Activated CD4-positive, alpha-beta T cell treated with anti-CD3 and anti-CD28 coated beads for 4 hours (primary cell): ENCODE results near the gene TMPRSS13.
"Not testable (repeated sequence)": the region's sequence is repeated elsewhere in the genome, so short reads cannot be mapped to it uniquely, and the experiment has no call there.

Experiments used
- DNase-seq, 2 donors: peaks; one replicate each; pipeline ENCODE4 v3.0.0-alpha.2; 2020

The TMPRSS13 gene

DNA sequence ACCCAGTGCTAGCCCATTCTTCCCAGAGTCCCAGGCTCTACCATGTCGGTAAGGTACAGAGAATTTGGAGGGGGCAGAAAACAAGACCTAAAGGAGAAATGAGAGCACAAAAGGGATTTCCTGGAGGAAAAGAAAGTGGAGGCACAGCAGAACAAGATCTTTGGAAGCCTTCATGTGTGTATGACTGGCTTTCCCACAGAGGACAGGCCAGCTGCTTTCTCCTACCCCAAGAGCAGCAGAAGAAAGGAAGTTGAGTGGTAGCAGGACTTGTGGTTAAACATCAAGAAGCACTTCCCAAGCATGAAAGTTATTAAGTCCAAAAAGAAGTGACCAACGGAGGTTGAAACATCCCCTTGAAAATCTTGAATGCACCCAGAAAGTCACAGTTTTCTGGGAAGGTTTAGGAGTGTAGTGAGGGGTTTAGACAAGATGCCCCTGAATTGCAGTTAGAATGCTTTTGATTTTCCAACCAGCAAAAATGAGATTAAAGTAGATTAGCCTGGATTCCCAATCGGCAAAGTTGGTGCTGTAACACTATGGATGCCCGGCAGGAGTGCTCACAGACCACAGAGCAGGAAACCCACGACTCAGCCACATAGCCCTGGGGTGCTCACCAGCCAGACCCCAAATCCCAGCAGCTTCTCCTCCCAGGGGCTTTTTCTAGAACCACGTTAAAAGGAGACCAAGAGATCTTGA is 608 bp downstream of the TMPRSS13 start:
- no peak for DNase-seq

DNA sequence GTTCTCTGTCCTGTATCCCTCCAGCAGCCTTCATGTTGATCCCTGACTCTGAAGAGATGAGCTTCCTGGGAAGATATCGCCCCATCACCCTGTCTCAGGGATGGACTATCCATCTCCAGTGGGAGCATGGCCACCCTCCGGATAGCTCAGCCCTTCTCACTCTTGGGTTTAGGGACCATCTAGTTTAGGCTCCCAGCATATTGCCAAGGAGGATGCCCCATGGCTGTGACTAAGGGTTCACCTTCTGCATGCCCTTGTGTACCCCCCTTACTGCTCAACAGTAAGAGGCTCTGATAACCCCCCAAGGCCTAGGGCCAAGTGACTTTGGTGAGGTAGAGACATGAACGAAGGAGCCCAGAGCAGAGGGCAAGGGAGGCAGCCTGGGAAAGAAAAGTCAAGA is 1.3 kb downstream of the TMPRSS13 start:
- no peak for DNase-seq

DNA sequence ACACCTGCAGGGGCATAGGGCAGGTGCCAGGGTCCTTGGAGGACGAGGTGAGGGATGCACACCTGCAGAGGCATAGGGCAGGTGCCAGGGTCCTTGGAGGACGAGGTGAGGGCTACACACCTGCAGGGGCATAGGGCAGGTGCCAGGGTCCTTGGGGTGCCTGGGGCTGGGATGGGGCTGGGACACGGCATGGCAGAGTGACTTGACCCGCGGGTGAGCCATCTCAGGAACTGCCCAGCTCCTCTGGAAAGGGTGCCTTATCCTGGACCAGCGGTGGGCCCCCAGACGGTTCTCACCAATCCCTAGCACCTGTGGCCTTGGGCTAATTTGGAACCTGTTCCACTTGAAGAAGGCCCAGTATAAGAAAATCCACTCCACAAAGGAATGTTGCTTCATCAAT is 3.0 kb downstream of the TMPRSS13 start:
- not testable (repeated sequence) for DNase-seq

DNA sequence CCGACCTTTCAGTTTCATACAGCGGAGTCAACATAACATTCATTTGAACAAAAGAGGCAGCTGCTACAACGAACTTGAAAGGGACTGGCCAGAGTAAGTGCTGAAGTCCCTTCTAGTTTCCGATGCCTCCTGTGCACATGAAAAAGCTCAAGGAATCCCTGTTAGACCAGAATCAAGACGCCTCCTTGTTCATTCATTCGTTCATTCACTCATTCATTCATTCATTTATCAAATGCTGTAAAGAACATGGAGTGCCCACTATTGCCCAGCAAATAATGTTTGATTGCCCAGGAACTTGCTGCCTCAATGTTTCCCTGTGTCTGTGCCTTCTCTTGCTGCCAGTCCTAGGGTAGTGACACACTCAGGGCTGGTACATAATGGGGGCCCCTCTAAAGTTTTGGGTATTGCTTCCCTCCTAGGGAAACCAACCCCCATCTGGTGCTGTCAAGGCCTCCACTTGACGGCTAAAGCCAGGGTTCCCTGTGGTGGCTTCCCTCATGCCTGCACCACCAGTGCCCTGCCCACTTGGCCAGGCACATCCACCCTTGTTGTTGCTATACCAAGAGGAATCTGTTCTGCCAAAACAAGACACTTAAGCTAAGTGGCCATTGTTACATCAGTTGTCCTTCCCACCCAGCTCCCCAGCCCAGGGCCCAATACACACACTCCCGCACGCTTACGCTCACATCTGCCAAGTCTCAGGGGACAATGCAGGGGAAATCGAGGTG is 3.8 kb downstream of the TMPRSS13 start:
- DNase-seq = no peak

DNA sequence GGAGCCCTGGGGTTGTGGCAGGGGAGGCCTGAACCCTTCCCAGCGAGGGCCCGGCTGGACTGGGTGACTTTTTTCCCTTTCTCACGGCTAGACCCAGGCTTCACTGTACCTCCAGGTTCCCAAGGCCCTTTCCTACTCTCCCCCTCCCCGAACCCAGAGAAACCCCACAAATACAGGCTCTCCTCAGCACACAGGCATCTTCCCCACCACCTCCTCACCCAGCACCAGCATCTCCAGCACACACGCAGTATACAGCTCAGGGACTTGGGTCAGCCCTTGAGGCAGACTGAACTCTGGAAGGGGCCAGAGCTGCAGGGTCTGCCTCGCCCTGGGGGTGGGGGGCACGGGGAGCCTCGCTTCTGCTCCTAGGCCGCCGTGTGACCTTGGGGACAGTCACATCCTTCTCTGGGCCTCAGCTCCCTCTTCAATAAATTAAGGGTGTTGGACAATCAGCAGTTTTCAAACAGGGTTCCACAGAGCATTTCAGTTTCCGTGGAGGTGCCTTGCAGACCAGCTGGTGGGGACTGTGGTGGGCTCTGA is 4.5 kb downstream of the TMPRSS13 start:
- no peak for DNase-seq

DNA sequence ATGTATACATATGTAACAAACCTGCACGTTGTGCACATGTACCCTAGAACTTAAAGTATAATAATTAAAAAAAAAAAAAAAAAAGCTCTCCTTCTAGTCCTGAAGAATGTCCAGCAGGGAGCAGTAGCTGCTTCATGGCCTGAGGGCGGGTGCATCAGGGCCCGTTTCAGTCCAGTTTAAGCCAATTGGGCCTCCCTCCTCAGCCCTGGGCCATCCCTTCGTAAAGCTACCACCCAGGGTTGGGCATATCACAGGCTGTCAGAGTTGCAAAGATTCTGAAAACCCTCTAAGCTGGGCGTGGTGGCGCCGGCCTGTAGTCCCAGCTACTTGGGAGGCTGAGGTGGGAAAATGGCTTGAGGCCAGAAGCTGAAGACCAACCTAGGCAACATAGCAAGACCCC is 5.4 kb downstream of the TMPRSS13 start:
- DNase-seq = no peak

DNA sequence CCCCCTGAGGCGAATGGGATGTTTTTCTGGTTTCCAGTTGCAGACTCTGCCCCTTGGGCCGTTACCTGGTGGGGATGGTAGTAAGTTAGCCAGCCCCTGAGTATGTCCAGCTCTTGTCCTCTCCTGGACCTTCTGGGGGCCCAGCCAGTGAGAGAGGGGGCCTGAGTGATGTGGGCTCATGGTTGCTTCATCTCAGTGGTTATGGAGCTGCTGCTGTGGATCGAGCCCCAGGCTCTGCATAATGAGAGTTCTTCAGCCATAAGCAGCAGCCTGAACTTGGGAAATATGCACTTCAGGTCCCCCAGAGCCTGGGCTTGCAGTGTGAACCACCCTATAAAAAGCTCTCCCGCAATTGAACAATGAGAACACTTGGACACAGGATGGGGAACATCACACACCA is 5.9 kb downstream of the TMPRSS13 start:
- DNase-seq = no peak

DNA sequence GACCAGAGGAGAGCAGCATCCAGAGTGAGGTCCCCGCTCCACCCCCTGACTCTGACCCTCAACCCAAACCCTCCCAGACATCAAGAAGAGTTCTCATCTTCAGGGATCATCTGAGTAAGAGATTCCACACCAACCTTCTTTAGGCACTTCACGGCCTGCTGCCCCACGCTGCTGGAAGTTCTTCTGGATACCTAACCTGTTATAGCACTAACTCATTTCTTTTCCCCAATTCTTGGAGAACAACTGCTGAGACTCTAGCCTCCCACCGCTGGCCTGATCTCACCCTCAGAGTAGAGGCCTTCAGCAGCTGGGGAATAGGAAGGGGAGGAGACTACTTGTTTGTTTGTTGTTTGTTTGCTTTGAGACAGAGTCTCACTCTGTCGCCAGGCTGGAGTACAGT is 7.3 kb downstream of the TMPRSS13 start:
- DNase-seq = no peak

DNA sequence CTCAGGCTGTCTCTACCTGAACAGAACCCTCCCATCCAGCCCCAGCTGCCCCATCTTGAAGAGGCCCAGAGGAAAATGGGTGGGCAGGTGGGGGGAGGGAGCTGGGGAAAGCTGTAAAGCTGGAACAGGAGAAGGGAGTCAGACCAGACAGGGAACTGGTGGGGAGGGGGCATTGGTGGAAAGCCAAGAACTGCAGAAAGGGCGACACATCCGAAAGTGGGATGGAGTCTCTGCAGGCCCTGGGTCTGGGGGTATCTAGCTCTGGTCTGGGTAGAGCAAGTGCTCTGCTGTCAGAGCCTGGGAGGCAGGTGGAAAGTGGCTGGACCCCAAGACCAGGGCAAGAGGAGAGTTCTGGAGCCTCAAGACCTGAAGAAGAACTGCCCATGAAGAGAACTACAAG is 7.7 kb downstream of the TMPRSS13 start:
- DNase-seq = no peak

DNA sequence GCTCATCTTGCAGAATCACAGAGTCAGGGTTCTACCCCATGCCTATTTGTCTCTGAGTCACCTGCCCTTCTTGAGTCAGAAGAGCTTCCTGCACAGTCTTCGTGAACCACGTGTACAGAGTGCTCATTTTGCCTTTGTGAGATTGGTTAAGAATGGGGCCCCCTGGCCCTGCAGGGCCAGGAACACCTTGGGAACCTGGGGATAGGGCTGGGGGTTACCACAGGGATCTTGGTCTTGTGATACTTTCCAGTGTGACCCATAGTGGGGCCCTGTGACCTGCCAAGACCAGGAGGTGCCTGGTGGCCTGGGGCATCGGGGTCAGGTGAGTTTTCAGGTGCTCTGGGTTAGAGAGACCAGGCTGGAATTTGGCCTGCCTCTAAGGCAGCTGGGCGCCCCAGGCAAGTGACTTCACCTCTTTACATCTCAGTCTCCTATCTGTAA is 9.4 kb downstream of the TMPRSS13 start:
- no peak for DNase-seq

DNA sequence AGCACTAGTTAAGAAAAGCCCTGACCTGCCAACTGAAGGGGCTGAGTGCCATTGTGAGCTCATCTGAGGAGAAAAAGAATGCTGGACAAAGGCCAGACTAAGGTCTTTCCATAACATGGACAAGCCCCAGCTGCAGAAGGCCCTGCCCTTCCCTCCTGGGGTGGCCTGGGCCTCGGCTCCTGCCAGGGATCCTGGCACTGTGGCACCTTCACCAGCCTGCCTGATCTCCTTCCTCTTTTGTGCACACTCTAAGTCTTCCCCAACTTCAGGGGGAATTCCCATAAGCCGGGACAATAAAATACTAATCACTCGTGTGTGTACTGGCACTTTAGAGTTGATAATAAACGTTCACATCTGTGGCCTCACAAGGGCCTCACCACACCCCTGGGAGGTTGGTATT is 9.9 kb downstream of the TMPRSS13 start:
- DNase-seq = no peak

DNA sequence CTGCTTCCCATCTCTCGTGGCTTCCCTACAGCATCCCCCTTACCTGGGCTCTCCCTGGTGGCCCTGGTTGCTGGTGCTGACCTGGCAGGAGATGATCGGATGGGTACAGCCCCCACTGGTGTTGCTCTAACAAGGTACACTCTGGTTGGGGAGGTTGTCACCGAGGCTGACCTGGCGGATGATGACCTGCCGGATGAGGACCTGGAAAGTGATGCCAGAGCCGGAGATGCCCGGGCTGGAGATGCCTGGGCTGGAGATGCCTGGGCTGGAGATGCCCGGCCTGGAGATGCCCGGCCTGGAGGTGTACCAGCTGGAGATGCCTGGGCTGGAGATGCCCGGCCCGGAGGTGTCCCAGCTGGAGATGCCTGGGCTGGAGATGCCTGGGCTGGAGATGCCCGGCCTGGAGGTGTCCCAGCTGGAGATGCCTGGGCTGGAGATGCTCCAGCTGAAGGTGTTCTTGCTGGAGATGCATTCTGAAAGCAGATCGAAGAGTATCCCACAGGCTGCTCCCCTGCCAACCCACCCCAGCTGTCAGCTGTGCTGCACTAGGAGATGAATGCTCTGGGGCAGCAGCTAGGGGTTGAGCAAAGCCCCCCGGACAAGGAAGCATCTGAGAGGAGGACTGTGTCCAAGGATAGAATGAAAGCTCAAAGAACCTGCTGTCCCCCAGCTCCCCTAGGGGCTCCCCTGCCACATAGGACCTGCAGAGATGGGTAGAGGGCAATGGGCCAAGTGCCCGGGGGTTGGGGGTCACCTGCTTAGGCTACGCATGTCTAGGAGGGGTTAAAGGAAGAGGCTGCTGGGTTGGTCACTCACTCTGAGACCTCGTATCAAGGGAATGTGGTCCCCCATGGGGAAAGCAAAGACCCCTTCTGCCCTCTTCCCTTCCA is 10.6 kb downstream of the TMPRSS13 start:
- DNase-seq = no peak

DNA sequence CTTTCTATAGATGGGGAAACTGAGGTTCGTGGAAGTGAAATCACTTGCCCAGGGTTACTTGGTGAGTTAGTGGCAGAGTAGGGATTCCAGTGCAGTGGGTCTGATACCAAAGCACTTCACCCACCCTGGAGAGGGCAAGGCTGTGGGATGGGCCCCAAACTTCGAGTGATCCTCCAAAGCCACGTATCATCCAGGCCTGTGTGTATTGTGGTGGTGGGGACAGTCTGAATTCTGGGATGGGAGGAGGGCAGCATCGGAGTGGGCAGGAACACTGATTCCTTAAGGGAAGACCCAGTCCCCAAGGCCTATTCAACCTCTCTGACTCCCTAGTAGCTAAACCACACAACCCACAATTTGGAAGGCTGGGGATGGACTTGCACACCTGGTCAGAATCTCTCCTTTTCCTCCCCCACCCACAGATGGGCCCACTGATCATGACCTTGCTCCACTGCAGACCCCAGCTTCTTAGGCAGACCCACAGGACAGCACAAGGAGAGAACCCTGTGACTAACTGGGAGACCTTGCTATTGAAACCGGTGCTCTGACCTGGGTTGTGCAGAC is 11.5 kb downstream of the TMPRSS13 start:
- no peak for DNase-seq

DNA sequence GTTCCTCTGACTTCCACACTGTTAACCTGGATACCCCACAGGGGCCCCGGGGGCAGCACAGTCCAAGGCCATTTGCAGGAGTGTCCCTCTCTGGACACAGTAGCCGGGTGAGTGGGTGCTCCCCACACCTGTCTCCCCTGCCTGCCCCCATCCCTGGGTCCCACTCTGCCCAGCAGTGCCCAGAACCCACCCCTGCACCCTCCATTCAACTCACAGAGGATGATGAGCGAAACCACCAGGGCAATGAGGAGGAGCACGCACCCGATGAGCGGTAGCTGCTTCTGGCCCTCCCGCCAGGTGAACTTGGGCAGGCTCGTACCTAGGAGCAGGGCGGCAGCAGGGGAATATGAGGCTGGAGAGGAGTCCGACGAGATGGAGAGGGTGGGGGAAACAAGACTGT is 12.2 kb downstream of the TMPRSS13 start:
- DNase-seq = no peak

DNA sequence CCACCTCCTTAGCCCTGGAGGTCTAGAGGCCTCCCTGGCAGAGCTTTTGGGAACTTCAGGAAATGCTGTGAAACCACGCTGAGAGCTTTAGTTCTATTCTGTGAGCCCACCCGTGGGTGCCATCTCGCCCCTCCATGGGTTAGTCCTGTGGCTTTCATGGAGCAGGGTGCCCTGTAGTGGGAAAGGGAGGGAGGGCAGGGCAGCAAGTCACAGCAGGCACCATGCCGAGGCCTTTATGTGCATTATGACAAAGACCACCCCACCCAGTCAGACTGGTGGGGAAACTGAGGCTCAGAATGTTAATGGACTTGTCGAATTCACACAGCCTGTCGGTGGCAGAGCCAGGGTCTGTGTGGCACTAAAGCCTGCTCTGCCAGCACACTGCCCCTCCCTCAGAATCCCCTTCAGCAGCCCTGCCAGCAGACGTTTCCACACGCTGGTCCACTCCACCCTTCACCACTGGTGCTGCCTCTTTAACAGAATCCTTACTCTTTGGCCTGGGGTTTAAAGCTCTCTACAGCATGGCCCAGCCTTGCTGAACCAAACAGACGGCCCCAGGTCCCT is 13.4 kb downstream of the TMPRSS13 start:
- DNase-seq = no peak

DNA sequence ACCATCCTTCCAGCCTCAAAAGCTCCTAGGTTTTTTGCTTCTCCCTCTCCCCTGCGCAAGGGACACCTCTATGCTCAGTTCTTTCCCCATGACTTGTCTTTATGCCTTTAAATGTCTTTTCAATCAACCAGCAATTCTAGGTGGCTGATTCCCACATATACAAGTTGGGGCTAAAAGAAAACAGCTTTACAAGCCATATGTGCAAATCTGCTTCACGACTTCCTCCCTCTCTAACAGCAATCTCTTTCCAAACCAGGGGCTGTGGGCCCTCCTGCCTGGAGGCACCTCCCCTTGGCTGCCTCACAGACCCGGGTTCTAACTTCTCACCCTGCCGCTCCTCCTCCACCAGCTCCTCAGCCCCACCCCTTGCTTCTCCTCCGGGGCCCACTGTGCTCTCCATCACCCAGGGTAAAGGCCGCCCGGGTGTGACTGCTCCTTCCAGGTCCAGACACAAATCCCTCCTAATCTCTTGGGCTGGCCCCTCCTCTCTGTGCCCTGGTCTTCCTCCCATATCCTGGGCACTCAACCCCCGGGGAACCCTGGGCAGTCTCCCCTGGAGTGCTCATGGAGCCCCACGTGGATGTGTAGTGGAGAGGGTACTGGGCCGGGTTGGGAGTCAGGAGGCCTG is 14.1 kb downstream of the TMPRSS13 start:
- no peak for DNase-seq

DNA sequence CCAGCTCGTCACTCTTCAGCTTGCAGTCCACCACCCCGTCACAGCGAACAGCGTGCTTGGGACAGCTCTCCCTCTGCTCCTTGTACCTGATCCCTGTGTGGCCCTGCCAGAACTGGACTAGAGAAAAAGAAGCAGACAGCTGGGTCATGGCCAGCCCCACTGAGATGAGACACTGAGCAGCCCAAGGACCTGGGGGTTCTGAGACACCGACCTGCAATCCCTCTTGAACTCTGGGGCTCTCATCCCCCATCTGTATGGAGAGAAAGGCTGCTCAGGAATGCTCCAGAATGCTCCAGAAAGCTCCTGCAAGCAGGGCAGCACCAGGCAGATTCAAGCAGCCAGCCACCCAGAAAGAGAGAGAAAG is 14.8 kb downstream of the TMPRSS13 start:
- DNase-seq = no peak

DNA sequence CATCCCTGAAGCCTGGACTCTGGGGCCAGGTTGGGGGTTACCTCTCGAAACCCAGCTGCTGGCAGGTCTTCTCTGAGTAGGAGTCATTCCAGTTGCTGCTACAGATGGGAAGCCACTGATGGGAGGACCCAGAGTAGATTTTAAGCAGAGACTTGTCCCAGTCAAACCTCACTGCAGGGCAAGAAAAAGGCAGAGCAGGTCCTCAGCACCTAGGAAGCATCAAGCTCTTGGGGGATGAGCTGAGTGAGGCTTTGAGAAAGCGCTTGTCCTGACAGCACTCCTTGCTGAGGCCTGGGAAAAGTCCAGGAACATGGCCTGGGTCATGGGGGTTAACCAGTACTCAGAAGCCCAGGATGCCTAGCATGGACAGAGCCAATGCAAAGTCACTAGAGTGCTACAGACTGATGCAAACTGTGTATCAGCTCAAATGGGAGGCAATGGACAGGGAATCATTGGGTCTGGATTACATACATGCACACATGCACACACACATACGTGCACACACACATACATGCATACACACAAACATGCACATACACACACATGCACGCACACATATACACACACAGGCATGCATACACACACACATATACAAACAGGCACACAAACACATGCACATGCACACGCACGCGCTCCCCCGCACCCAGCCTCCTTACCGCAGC is 15.3 kb downstream of the TMPRSS13 start:
- DNase-seq = no peak

DNA sequence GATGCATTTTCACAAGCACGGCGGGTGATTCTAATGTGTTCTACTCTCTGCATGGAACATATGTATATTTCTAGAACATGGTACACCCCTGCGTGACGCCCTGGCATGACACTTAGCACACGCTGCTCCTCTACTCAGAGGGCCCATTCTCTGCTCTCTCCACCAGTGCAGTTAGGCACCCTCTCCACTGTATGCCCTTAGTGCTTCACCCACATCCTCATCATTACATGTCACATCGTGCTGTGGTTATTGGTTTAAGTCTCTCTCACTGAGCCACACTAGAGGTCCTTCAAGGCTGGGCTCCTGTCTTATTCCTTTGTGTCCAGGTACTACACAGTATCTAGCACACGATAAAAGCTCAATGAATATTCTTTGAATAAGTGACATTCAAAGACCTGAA is 16.7 kb downstream of the TMPRSS13 start:
- no peak for DNase-seq

DNA sequence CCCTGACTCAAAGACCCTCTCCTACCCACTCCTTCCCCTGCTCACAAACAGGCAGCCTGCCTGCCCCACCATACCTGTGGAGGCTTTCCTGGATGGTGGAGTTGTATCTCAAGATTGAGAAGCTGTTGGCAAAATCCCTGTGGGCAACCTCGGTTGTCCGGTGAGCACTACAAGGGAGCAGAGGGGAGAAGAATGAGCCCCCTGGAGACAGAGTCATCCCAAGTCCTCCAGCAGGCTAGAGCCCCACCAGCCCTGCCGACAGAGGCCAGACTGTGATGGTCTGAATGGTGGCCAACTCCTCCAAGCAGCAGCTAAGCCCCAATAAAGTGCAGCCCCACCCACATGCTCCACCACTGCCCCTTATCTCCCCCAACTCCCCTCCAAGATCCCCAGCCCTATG is 17.5 kb downstream of the TMPRSS13 start:
- DNase-seq = no peak

DNA sequence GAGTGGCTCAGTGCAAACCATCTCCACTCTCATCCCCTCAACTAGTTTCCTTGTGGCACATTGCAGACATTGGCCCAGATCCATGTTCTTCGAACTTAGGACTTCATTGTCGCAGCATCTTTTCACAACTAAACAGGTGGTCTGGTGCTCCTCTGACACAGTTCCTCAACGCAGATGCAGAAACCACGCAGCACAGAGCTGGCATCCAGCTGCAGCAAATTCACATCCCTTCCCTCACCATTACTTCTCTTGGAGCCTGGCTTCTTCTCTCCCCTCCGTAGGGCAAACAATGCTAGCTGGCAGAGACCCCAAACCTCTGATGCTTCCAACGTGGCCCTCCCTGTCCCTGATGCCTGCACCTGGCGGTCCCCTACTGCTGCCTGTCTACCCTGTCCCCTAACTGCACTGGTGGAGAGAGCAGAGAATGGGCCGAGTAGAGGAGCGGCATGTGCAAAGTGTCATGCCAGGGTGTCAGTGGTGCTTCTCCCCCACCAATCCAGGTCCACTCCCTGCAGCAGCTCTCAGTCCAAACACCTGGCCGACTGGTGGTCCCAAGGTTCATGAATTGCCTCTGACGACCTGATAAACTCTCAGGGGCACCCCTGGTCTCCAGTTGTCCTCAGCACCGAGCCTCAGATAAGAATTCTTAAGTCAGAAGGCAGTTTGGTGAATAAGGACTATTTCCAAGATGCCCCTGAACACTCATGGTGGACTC is 18.1 kb downstream of the TMPRSS13 start:
- DNase-seq = no peak
